HCT116 (cell line): ENCODE data around the gene SPOP. TPM values are rescaled to one million over a fixed set of nuclear protein-coding genes. Genes with fewer than 3 reads are reported as not detected.

Source experiments
- ATAC-seq: fragments of 200-7000 bp; cut with Tn5 transposase; 2 replicates; pipeline ENCODE4 v1.9.1; 2020; ENCODE audit warnings: mild to moderate bottlenecking, moderate library complexity
- BruUV-seq: library from RNA; stranded (reverse); fragments of 400-500 nt; replicated peaks from 2 replicates; lab custom pipeline; 2021; lab: Mats Ljungman, UMichigan
- CTCF ChIA-PET: fragments of 300-600 bp; sonication (Branson Sonifier 250); formaldehyde crosslinking; loops from one replicate; lab custom pipeline; 2021; ENCODE audit warnings: antibody characterized with exemption; lab: Charles Lee
- POLR2A ChIA-PET: fragments of 300-600, 350-600 bp; sonication (Branson Sonifier 250); formaldehyde crosslinking; loops from one replicate; lab custom pipeline; 2021; ENCODE audit warnings: antibody characterized with exemption; lab: Charles Lee
- RAD21 ChIA-PET, 2 experiments: fragments of 300-600 bp; sonication (Branson Sonifier 250); formaldehyde crosslinking; loops; one replicate each; lab custom pipeline; 2023; ENCODE audit warnings: low total read pairs in 2 of 2; ENCODE audit not compliant: uncharacterized antibody in 2 of 2, unreplicated experiment in 2 of 2, low non-redundant PET in 1 of 2; lab: Charles Lee
- DNase-seq: peaks from one replicate; pipeline ENCODE4 v3.0.0-alpha.2; 2010; ENCODE audit warnings: low read depth, low spot score
- H2AFZ ChIP-seq: fragments of 200-600 bp; shearing (Covaris generic), sonication (generic); 2 replicates; pipeline ENCODE4 v1.6.1; 2017; ENCODE audit warnings: low read depth, mixed run types, mixed read lengths, antibody characterized with exemption, low read length; ENCODE audit not compliant: poor library complexity, severe bottlenecking
- H3K27ac ChIP-seq: 2 replicates; pipeline ENCODE4 v1.5.1; 2012; ENCODE audit warnings: low read depth, low read length
- H3K27me3 ChIP-seq: fragments of 200-600 bp; sonication (generic); 2 replicates; pipeline ENCODE4 v1.6.1; 2016; ENCODE audit warnings: mixed run types, low read length, mixed read lengths; ENCODE audit not compliant: insufficient read depth
- H3K36me3 ChIP-seq, 2 experiments: fragments of 200-500 bp in 1 of 2; fragments of 200-600 bp in 1 of 2; sonication (Bioruptor generic) in 1 of 2; sonication (generic) in 1 of 2; 2 replicates each; pipeline versions ENCODE4 v1.5.1 to v1.6.1; 2014 to 2016; ENCODE audit warnings: low read length in 2 of 2, inconsistent platforms in 1 of 2, mixed read lengths in 1 of 2, mixed run types in 1 of 2; ENCODE audit not compliant: insufficient read depth in 2 of 2, control insufficient read depth in 1 of 2
- H3K4me1 ChIP-seq, 2 experiments: fragments of 200-600 bp in 1 of 2; sonication (generic) in 1 of 2; 2 replicates each; pipeline versions ENCODE4 v1.5.1 to v1.6.1; 2012 to 2017; ENCODE audit warnings: low read length in 2 of 2, inconsistent platforms in 1 of 2, mild to moderate bottlenecking in 1 of 2, mixed read lengths in 1 of 2, mixed run types in 1 of 2, moderate library complexity in 1 of 2; ENCODE audit not compliant: insufficient read depth in 2 of 2, control insufficient read depth in 1 of 2
- H3K4me2 ChIP-seq: fragments of 200-600 bp; sonication (generic); 2 replicates; pipeline ENCODE4 v1.6.1; 2017; ENCODE audit warnings: mixed run types, low read length, mixed read lengths
- H3K4me3 ChIP-seq, 2 experiments: fragments of 200-600 bp in 1 of 2; sonication (generic) in 1 of 2; replicated peaks in 1 of 2; 2 replicates each; pipeline ENCODE4 v1.5.1; 2011 to 2016; ENCODE audit warnings: low read length in 2 of 2, control low read depth in 1 of 2, low read depth in 1 of 2, mild to moderate bottlenecking in 1 of 2, mixed read lengths in 1 of 2, mixed run types in 1 of 2
- H3K79me2 ChIP-seq: fragments of 200-600 bp; sonication (generic); 2 replicates; pipeline ENCODE4 v1.6.1; 2017; ENCODE audit warnings: mild to moderate bottlenecking, mixed run types, low read length, moderate library complexity, mixed read lengths; ENCODE audit not compliant: insufficient read depth
- H3K9ac ChIP-seq: fragments of 200-600 bp; sonication (generic); 2 replicates; pipeline ENCODE4 v1.6.1; 2016; ENCODE audit warnings: low read length, mixed read lengths
- H3K9me2 ChIP-seq: fragments of 200-600 bp; sonication (generic), shearing (Covaris generic); 2 replicates; pipeline ENCODE4 v1.6.1; 2017; ENCODE audit warnings: mixed run types, mild to moderate bottlenecking, moderate library complexity; ENCODE audit not compliant: insufficient read depth
- H3K9me3 ChIP-seq, 2 experiments: fragments of 200-500 bp in 1 of 2; fragments of 200-600 bp in 1 of 2; sonication (Bioruptor generic) in 1 of 2; sonication (generic) in 1 of 2; 2 replicates each; pipeline ENCODE4 v1.6.1; 2014 to 2017; ENCODE audit warnings: low read length in 2 of 2, mixed read lengths in 2 of 2, inconsistent platforms in 1 of 2, low read depth in 1 of 2, mild to moderate bottlenecking in 1 of 2, mixed run types in 1 of 2, moderate library complexity in 1 of 2; ENCODE audit not compliant: control insufficient read depth in 1 of 2, insufficient read depth in 1 of 2
- H4K20me1 ChIP-seq: fragments of 200-600 bp; sonication (generic), shearing (Covaris generic); 2 replicates; pipeline ENCODE4 v1.6.1; 2017; ENCODE audit warnings: mixed run types, mild to moderate bottlenecking, moderate library complexity; ENCODE audit not compliant: insufficient read depth
- ATF3 ChIP-seq: IDR thresholded peaks from 2 replicates; pipeline ENCODE4 v1.6.1; 2012
- CEBPB ChIP-seq: IDR thresholded peaks from 2 replicates; pipeline ENCODE4 v1.6.1; 2012; ENCODE audit warnings: low read depth
- EGR1 ChIP-seq: IDR thresholded peaks from 2 replicates; pipeline ENCODE4 v1.6.1; 2012; ENCODE audit warnings: low read depth
- ELF1 ChIP-seq: IDR thresholded peaks from 2 replicates; pipeline ENCODE4 v1.6.1; 2012; ENCODE audit warnings: low read depth, borderline replicate concordance
- EZH2 ChIP-seq: fragments of 200-600 bp; sonication (generic); IDR thresholded peaks from 2 replicates; pipeline ENCODE4 v1.6.1; 2017; ENCODE audit warnings: antibody characterized with exemption, mixed run types
- EZH2phosphoT487 ChIP-seq: fragments of 200-600 bp; IDR thresholded peaks from 2 replicates; pipeline ENCODE4 v1.6.1; 2018; ENCODE audit warnings: antibody characterized with exemption, borderline replicate concordance
- FOSL1 ChIP-seq: IDR thresholded peaks from 2 replicates; pipeline ENCODE4 v1.6.1; 2012; ENCODE audit warnings: low read depth
- JUND ChIP-seq: IDR thresholded peaks from 2 replicates; pipeline ENCODE4 v1.6.1; 2012
- MAX ChIP-seq: IDR thresholded peaks from 2 replicates; pipeline ENCODE4 v1.6.1; 2012
- POLR2A ChIP-seq: IDR thresholded peaks from 2 replicates; pipeline ENCODE4 v1.7.0; 2011; ENCODE audit warnings: borderline replicate concordance; ENCODE audit not compliant: insufficient read depth, insufficient read length; ENCODE audit errors: extremely low read depth
- REST ChIP-seq: IDR thresholded peaks from 2 replicates; pipeline ENCODE4 v1.6.1; 2012; ENCODE audit warnings: low read depth
- SIN3A ChIP-seq: IDR thresholded peaks from 2 replicates; pipeline ENCODE4 v1.6.1; 2012; ENCODE audit warnings: low read depth
- TCF7L2 ChIP-seq: IDR thresholded peaks from 2 replicates; pipeline ENCODE4 v1.7.0; 2011; ENCODE audit warnings: borderline replicate concordance, inconsistent platforms; ENCODE audit not compliant: insufficient read depth, insufficient read length; ENCODE audit errors: extremely low read depth
- YY1 ChIP-seq: IDR thresholded peaks from 2 replicates; pipeline ENCODE4 v1.6.1; 2011; ENCODE audit warnings: low read length, low read depth, moderate library complexity, mild to moderate bottlenecking; ENCODE audit not compliant: insufficient replicate concordance; ENCODE audit errors: extremely low read depth
- ZBTB33 ChIP-seq: IDR thresholded peaks from 2 replicates; pipeline ENCODE4 v1.6.1; 2011; ENCODE audit warnings: mild to moderate bottlenecking, low read length, moderate library complexity; ENCODE audit not compliant: insufficient replicate concordance; ENCODE audit errors: extremely low read depth
- intact Hi-C: fragments of 100-400 bp; cut with micrococcal nuclease; formaldehyde crosslinking; loops from 2 replicates; pipeline ENCODE4 v1.10.0; 2022
- total RNA-seq: library from RNA; stranded (reverse); gene quantifications from one replicate; pipeline ENCODE4 v1.2.1, GENCODE V29; 2021; ENCODE audit not compliant: unreplicated experiment

SPOP gene
- total RNA-seq, 1 experiment from 2014 or later = 85.1 TPM

GRCh38 chr17:49618028-49618611 lies 59.8 kb downstream of the SPOP start:
- ChIA-PET POLR2A (no interaction called here), CTCF (no interaction called here), RAD21 (no interaction called here)
- Histone ChIP-seq H4K20me1 (no peaks in the 10 kb centered on the region), H2AFZ (no peak overlapping the region), H3K4me2 (no peak overlapping the region), H3K9me2 (no peaks in the 10 kb centered on the region), H3K36me3 (peaks cover 30 to 35% of the 10 kb centered on the region in 2 experiments; a peak in 3 of 4 replicates), H3K4me1 (no peaks in the 10 kb centered on the region), H3K9me3 (no peaks in the 10 kb centered on the region), H3K79me2 (peaks cover 8% of the 10 kb centered on the region; the same call in 1 of the 2 replicates), H3K4me3 (no peak overlapping the region), H3K27me3 (no peaks in the 10 kb centered on the region), H3K27ac (no peak overlapping the region), H3K9ac (no peak overlapping the region)
- ATAC-seq (no peak), DNase-seq (no peak)
- no peak for TF ChIP-seq REST
- TF ChIP-seq EGR1 = no peak
- no peak for TF ChIP-seq ATF3
- no peak for TF ChIP-seq EZH2phosphoT487
- TF ChIP-seq FOSL1 = no peak
- no peak for TF ChIP-seq YY1
- no peak for TF ChIP-seq JUND
- no peak for TF ChIP-seq ELF1
- TF ChIP-seq CEBPB = no peak
- TF ChIP-seq EZH2 = no peak
- no peak for TF ChIP-seq MAX
- TF ChIP-seq SIN3A = no peak
- TF ChIP-seq ZBTB33 = no peak
- TF ChIP-seq TCF7L2 = no peak
- no peak for TF ChIP-seq POLR2A
- BruUV-seq = no TSS peak
- intact Hi-C loops = no loop called here
